ENCODE measurements around the gene IFITM10.

The IFITM10 gene

DNA sequence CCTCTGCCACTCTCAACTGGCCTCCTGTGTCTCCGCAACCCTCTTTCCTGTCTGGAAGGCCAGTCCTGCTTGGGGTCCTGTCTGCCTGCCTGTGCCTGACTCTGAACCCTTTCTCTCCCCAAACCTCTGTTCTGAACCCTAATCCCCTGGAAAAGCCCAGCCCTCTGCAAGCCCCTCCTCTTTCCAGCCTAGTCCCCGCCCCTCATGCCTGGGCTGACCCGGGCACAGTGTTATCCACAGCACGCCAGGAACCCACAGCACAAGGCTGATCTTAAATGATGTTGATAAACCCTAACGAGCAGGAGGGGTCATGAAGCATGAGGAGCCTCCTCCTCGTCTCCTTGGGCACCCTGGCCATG, at the start of gene IFITM10:
IFITM10 (minus strand) TSS at position 115 of the 359 bp plus-strand sequence. CDS start 153 bp downstream, outside the sequence.
- DNase-seq, result no peak

DNA sequence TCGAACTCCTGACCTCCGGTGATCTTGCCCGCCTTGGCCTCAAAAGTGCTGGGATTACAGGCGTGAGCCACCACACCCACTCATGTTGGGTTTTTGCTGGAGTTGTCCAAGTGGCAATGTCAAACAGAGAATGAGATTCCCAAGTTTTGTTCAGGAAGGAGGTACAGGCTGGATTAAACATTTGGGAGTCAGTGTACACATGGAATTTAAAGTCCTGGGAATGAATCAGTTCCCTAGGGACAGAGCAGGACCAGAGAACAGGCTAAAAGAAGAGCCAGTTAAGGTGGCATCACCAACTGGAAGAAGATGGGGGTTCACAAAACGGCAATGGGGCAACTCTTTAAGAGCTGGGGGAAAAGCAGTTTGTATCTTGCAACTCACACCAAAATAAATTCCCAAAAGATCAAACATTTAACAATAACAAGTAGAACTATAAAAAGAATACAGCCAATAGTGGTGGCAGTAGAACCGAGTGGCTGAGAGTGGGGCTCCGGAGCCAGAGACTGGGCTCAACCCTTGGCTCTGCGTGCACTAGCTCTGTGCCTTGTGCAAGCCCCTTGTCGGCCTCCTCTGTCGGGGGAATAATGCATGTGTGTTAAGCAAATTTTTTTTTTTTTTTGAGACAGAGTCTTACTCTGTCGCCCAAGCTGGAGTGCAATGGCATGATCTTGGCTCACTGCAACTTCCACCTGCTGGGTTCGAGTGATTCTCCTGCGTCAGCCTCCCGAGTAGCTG, 47.2 kb upstream of the IFITM10 start:
- DNase-seq, result no peak

GRCh38 chr11:1796413-1797011, 46.1 kb upstream of the IFITM10 start:
- no peak for DNase-seq

GRCh38 chr11:1793081-1793480, 42.7 kb upstream of the IFITM10 start:
- no peak for DNase-seq

DNA sequence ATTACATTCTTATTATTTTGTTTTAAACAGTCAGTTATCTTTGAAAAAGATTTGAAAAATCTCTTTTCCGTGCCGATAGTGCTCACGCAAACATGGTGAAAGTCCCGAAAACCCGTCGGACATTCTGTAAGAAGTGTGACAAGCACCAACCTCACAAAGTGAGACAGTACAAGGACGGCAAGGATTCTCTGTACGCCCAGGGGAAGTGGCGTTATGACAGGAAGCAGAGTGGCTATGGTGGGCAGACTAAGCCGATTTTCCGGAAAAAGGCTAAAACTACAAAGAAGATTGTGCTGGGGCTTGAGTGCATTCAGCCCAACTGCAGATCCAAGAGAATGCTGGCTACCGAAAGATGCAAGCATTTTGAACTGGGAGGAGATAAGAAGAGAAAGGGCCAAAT, 42.1 kb upstream of the IFITM10 start:
- no peak for DNase-seq

GRCh38 chr11:1791912-1792311, 41.5 kb upstream of the IFITM10 start:
- no peak for DNase-seq

GRCh38 chr11:1786466-1786865, 36.1 kb upstream of the IFITM10 start:
- no peak for DNase-seq

DNA sequence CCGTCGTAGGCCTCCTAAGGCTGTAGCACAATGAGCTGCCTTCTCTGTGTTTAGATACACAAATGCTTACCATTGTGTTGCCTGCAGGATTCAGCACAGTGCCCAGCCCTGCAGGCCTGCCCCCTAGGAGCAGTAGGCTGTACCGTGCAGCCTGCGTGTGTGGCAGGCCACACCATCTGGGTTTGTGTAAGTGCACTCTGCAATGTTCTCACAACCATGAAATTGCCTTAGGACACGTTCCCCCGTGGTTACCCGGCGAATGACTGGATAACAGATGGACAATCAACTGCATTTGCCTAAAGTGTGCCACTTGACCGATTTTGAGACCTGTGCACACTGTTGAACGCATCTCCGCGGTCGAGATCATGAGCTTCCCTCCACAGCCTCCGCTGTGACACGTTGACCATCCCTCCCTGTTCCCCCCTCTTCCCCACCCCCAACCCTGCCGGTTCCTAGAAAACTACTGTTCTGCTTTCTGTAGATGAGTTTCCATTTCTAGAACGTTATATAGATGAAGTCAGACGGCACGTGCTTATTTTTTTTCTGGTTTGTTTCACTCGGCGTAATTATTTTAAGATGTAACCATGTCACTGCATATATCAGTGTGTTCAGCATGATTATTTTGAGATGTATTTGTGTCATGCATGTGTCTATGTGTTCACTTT, 35.5 kb upstream of the IFITM10 start:
- DNase-seq, result no peak

DNA sequence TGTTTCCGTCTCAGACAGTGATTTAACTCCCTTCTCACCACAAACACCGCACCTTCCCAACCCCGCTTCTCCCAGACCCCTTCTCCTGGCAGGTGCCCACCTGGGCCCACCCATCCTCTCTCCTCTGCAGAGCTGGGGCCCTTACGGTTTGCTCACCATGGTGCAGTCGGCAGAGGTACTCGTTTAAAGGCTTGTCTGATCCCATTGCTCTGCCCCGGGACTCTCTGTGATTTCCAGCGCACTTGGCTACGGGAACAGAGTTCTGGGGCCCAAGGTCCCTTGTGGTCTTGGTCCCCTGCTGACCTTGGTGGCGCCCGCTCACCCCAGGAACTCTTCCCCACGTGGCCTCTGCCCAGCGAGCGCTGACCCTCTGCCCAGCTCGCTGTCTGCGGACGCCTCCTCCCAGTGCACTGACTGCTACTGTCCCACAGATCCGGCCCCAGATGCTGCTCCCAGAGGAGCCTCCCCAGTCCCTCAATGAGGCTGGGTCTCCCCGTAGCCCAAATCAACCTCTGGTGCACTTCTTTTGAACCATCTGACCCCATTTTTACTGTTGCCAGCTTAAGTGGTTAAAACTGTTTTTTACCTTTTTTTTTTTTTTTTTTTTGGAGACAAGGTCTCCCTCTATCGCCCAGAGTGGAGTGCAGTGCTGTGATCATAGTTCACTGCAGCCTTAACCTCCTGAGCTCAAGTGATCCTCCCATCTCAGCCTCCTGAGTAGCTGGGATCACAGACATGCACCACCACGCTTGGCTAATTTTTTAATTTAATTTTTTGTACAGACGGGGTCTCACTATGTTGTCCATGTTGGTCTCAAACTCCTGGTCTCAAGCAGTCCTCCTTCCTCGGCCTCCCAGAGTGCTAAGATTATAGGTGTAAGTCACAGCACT, 34.6 kb upstream of the IFITM10 start:
- no peak for DNase-seq

GRCh38 chr11:1783725-1784529, 33.5 kb upstream of the IFITM10 start:
- no peak for DNase-seq

DNA sequence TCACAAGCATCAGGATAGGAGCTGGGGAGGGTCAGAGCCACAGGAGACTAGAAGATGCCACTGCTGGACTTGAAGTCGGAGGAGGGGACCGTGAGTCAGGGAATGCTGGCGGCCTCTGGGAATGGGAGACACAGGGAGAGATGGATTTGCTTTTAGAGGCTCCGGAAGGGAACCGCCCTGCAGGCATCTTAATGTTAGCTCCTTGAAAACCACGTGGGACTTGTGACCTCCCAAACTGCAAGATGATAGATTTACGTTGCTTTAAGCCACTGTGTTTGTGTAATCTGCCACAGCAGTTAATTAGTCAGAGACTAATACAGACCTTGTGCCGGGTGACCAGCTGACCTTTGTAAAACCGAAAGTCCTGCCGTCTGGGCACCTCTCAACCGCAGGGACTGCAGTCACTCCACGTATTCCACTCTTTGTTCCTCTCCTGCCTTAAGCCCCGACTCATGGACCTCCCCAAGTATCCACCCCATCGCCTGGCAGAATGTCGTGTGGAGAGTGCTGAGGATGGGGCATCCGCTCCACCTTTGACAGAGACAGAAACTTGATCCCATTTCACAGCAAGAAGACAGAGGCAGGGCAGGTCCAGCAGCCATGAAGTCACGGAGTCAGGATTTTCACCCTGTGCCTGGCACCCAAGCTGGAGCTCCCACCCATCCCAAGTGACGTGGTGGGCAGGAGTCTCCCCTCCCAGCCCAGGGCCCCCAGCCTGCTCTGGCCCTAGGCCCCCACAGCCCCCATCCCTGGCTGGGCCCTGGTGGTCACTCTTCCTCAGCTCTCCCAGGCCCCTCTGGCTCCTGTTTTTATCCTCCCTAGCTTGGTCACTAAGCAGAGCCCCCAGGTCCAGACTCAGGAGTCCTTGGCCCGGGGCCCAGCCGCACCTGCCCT, 32.7 kb upstream of the IFITM10 start:
- no peak for DNase-seq

GRCh38 chr11:1782031-1782590, 31.7 kb upstream of the IFITM10 start:
- DNase-seq, result no peak

- no peak for DNase-seq
These were observed 31.2 kb upstream of the IFITM10 start for GRCh38 chr11:1781593-1781975.

DNA sequence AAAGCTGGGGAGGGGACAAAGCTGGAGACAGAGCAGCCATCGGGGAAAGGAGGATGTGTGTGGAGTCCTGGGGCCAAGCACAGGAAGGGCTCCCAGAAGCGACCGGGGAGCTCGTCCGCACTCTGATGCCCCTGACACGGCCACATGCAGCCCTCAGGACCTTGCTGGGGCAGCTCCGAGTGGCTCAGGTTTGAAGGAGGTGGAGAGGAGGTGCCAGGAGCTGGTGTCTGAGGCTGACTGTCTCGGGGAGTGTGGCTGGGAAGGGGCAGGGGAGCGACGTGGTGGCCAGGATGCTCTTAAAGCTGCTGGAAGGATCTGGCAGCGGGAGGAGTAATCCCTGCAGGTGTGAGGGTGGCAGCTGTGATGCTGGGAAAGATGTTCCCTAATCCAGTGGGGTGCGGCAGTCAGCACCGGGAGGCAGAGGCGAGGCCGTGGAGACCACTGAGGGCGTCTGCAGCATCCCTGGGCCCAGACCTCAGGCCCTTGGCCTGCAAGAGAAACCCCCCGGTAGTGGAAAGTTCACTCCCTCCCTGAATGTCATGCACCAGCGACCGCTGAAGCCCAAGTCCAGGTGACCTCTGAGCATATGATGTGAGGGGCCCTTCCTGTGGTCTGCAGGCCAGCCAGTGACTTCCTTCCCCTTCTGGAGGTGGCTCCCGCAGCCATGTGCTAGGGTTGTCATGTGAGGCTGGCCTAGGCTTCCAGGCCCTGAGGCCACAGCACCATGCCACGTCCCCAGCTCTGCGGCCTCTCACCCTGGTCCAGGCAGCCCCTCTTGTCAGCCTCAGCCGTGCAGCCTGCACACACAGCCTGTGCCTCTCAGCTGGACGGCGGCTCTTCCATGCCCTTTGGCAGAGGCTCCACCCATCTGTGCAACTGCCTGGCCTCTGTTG, 30.6 kb upstream of the IFITM10 start:
- DNase-seq, result no peak

DNA sequence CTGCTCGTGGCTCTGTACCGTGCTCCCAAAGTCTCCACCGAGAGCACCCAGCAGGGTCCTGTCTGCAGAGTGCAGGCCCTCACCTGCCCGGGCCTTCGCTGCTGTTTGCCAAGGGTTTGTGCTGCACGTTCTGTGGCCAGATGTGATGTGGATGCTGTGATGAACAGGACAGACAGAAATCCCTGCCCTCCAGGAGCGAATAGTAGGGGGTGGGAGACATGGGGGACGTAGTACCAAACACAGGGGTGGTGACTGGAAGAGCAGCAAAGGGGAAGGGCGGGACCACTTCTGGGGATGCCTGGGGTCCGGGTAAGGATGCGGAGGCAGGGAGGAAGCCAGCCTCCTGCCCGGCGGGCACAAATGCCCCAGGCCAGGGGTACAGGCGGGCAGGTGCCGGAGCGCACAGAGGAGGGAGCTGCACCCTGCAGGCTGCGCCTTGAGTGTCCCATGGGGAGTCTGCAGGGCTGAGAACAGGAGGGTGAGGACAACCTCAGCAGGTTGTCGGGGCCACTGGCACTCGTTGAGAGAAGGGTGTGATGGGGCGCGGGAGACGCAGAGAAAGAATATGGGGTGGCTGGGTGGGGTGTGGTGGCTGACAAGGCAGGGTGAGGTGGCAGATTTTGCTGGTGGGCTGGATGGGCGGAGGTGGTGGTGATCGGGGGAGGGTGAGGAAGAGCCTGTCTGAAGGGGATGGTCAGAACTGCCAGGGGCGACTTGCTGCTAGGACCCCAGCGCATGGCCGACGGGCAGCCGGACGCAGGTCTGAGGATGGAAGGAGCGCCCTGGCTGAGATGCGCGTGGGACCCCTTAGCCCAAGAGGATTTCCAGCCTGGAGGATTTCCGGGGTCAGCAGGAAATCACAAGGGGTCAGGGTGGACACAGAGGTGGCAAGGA, 29.7 kb upstream of the IFITM10 start:
- DNase-seq, result no peak

DNA sequence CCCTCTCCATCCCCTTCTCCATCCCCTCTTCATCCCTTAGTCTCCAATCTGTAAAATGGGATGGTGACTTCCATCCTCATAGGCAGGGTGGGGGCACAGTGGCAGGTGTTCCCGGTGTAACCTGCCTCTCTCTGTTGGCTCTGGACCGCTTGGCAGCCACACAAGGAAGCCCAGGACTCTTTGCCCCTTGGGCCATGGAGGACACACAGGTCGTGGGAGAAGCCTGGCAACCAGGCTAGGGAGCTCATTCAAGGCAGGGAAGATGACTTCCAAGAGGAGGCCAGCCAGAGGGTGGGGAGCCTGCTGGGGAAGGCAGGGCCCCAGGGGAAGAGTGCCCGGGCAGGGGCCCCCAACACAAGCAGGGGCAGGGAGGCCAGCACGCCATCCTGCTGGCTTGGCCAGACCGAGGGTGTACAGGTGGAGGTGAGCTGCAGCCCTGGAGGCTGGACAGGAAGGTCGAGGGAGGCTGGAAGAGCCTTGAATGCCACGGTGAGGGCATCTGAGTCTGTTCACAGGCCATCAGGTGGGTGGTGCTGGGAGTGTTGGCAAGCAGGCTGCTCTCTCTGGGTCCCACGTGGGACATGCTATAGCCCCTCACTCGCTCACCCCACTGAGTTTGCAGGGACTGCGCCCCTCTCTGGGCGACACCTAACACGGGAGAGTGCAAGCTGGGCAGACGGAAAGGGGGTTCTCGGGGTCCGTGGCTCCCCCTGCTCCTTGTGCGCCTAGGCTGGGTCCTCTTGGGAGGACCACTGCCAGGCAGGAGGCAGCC, 28.8 kb upstream of the IFITM10 start:
- no peak for DNase-seq

DNA sequence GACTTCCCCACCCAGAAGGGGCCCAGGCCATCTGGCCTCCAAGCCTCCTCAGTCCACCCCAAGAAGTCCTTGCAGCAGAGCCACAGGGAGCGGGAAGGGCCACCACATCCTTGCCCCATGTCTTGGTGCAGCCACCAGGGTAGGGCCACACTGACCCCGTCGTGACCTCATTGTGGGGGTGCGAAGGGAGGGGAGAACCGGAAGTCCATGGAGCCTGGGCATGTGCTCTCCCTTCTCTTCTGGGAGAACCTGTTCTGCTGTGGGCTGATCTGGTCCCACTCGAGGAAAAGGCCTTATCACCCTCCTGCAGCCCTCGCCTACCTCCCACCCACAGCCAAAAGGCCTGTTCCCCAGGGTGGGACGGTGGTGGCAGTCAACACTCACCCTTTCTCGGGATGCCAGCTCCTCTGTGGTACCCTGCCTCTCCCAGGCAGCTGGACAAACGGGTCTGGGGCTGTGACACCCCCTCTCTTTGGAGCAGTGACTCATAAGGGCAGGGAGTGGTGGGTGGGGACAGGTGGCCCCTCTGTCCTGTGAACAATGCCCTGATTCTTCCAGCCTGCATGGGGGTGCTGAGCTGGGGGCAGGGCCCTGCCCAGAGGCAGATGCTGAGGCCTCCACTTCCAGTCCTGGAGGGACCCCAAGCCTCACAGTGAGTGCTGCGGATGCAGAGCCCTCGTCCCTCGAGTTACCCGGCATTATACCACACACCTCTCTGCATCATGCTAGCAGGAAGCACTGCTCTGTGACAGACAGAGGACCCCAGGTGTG, 27.9 kb upstream of the IFITM10 start:
- DNase-seq, result no peak

Data from NCI-H1694 (cell line).